Rectal smooth muscle tissue (tissue), 1 donor: Measurements from ENCODE around the gene CTNNA3.

ENCODE experiments used
- H3K27ac ChIP-seq: one replicate; pipeline ENCODE4 v1.7.0; 2013; ENCODE audit warnings: low read depth, low read length, inconsistent platforms
- H3K27me3 ChIP-seq: one replicate; pipeline ENCODE4 v1.7.0; 2013; ENCODE audit warnings: low read length; ENCODE audit not compliant: control insufficient read depth, insufficient read depth
- H3K36me3 ChIP-seq: one replicate; pipeline ENCODE4 v1.7.0; 2013; ENCODE audit warnings: low read length; ENCODE audit not compliant: control insufficient read depth, insufficient read depth
- H3K4me1 ChIP-seq: one replicate; pipeline ENCODE4 v1.7.0; 2013; ENCODE audit warnings: low read length; ENCODE audit not compliant: control insufficient read depth, insufficient read depth
- H3K4me3 ChIP-seq: one replicate; pipeline ENCODE4 v1.7.0; 2013; ENCODE audit warnings: low read length
- H3K9ac ChIP-seq: one replicate; pipeline ENCODE4 v1.7.0; 2013; ENCODE audit warnings: low read length

CTNNA3 gene

DNA sequence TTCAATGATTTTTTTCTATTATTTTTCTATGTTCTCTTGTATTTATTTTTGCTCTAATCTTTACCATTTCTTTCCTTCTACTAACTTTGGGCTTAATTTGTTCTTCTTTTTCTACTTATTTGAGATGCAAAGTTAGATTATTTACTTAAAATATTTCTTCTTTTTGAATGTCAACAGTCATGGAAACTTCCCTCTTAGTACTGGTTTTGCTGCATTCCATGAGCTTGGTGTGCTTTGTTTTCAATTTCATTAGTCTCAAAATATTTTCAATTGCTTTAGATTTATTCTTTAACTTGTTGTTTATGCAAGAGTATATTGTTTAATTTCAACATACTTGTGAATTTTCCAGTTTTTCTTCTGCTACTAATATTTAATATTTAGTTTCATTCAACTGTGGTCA lies 539.8 kb downstream of the CTNNA3 start:
- H3K4me1 ChIP-seq, result no peaks in the 10 kb centered on the region

DNA sequence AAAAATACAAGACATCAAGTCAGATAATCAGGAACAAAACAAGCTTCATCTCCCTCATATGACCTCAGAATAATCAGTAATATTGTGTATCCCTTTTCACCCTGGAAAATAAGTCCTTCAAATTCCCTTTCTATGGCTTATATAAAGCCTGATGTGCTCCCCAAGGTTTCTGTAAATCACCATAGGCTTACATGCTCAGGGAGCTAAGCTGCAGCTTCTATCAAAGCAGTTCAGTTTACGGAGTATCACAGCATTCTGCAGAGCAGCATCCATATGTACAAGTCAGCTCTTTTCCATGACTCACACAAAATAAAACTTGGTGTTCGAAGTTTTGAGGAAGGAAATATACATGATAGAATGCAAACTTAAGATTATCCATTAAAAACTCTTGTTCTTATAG lies 544.5 kb downstream of the CTNNA3 start:
- Histone ChIP-seq H3K27ac (no peak overlapping the region), H3K4me3 (no peak overlapping the region), H3K36me3 (no peaks in the 10 kb centered on the region), H3K27me3 (no peaks in the 10 kb centered on the region), H3K9ac (no peak overlapping the region), H3K4me1 (no peaks in the 10 kb centered on the region)

More for the DNA sequence above, 539.8 kb downstream of the CTNNA3 start:
- Histone ChIP-seq H3K9ac (no peak overlapping the region), H3K36me3 (no peaks in the 10 kb centered on the region), H3K27me3 (no peaks in the 10 kb centered on the region), H3K4me3 (no peak overlapping the region), H3K27ac (no peak overlapping the region)

DNA sequence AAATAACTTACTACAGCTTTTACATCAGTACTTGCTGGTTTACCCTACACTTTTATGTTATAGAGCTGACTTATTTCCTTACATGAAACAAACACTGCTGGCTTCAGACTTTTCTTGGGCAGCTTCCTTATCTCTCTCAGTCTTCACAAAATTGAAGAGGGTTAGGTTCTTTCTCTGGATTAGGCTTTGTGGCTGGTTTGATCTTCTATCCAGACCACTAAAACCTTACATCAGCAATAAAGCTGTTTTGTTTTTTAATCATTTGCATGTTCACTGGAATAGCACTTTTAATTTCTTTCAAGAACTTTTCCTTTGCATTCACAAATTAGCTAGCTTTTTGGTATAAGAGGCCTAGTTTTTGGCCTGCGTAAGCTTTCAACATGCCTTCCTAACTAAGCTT lies 551.5 kb downstream of the CTNNA3 start:
- Histone ChIP-seq H3K27ac (no peak overlapping the region), H3K4me3 (no peak overlapping the region), H3K4me1 (no peaks in the 10 kb centered on the region), H3K27me3 (no peaks in the 10 kb centered on the region), H3K9ac (no peak overlapping the region), H3K36me3 (no peaks in the 10 kb centered on the region)

DNA sequence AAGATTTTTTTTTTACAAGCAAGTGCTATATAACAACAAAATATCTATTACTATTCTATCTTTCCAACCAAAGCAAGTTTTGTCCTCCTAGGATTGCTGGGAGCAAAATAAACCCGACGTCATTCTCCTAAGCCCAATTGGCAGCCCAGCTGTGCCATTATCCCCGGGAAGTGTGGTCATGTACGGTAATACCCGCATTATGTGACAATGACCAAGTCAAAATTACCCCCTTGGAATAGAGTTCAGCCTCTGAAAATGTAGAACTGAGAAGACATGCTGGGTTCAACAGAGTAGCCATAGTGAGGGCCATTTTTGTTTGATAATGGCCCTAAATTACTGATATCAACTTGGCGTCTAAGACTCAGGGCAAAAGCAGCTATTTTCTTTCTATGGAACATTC lies 554.7 kb downstream of the CTNNA3 start:
- Histone ChIP-seq H3K36me3 (no peaks in the 10 kb centered on the region), H3K27me3 (no peaks in the 10 kb centered on the region), H3K27ac (no peak overlapping the region), H3K4me3 (no peak overlapping the region), H3K9ac (no peak overlapping the region), H3K4me1 (no peaks in the 10 kb centered on the region)

DNA sequence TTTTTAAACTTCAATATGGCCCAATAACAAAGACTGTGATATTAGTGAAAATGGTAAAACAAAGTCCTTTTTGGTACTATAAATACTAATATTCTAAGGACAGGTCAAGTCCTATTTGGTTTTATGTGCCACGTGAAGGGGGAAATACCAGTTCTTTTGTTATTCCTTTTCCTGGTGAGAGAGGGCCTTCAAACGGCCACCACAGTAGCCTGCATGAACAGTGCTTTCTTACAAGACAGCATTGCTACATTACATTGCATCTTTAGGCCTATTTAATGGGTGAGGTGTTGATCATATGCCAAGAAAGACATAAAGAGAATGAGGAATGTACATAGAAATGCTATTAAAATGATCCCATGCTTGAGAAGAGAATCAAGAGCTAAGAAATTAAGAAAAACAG lies 555.4 kb downstream of the CTNNA3 start:
- Histone ChIP-seq H3K9ac (no peak overlapping the region), H3K4me1 (no peaks in the 10 kb centered on the region), H3K36me3 (no peaks in the 10 kb centered on the region), H3K27me3 (no peaks in the 10 kb centered on the region), H3K4me3 (no peak overlapping the region), H3K27ac (no peak overlapping the region)

DNA sequence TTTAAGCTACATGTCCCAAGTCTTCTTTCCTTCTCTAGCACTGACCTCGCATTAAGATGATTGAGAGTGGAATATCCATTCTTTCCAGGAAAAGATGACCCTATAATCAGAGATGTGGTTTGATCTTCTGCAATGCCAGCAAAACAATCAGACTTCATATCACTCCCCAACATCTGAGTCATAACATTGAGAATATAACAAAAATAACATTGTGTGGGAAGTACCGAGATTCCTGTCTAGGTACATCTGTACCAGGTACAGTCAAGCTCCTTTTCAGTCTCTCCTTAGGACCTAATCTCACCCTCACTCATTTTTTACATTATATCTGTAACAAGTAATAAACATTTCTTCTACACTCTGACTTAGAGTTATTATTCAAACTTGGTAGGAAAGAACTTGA lies 568.6 kb downstream of the CTNNA3 start:
- H3K27ac ChIP-seq, result no peak overlapping the region
- no peaks in the 10 kb centered on the region for H3K4me1 ChIP-seq
- H3K36me3 ChIP-seq, result no peaks in the 10 kb centered on the region
- H3K27me3 ChIP-seq, result no peaks in the 10 kb centered on the region
- no peak overlapping the region for H3K9ac ChIP-seq
- no peak overlapping the region for H3K4me3 ChIP-seq

DNA sequence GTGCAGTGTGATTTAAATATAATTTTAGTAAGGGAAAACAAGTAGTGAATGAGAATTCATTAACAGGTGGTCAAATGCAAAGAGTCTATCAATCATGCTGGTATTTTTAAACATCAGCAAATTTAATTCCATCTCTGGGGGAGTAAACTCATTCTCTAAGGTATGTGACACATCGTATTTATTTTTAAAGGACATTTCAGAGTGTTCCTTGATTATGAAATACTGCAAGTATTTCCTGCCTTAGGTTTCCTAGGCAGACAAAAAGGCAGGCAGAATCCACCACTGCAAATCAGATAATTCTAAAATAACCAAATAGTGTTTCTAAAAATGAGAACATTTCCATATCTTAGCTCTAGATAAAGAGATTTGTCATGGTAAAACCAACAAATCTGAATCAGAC lies 576.3 kb downstream of the CTNNA3 start:
- H3K36me3 ChIP-seq, result no peaks in the 10 kb centered on the region
- H3K9ac ChIP-seq, result no peak overlapping the region
- H3K4me3 ChIP-seq, result no peak overlapping the region
- H3K4me1 ChIP-seq, result no peaks in the 10 kb centered on the region
- no peaks in the 10 kb centered on the region for H3K27me3 ChIP-seq
- H3K27ac ChIP-seq, result no peak overlapping the region

DNA sequence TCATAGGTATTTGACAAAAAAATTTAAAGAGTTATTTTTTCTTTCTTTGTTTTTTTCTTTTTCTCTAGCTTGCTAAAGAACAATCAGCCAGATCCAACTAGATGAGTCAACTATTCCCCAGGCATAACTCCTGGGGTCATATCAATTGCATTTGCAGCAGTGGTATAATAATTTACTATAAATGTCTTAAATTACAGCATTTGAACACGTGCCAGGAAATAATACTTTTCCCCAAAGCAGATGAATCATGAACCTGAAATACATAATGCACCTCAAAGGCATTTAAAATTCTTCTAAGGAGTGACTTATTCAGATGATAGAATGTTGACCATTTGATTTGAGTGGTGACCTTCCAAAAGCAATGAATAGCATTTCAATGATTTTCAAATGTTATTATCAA lies 580.0 kb downstream of the CTNNA3 start:
- no peak overlapping the region for H3K9ac ChIP-seq
- no peaks in the 10 kb centered on the region for H3K4me1 ChIP-seq
- no peak overlapping the region for H3K27ac ChIP-seq
- no peaks in the 10 kb centered on the region for H3K27me3 ChIP-seq
- H3K36me3 ChIP-seq, result no peaks in the 10 kb centered on the region
- no peak overlapping the region for H3K4me3 ChIP-seq

DNA sequence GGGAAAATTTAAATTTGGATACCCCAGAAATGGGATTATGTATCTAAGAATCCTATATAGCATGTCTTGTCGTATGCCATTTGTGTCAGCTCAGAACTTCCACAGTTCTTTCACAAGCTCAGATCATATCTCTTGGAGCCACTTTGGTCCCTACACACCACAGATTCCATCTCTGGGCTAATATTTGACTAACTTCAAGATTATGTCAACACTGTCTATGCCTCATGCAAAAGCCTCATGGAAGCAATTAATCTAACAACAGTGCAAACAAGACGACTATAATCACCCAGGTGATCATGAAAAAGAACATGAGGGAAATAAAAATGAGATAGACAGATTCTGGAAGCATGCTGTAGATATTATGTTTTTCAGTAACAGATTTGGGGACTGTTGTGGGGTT lies 581.0 kb downstream of the CTNNA3 start:
- H3K4me3 ChIP-seq, result no peak overlapping the region
- no peak overlapping the region for H3K27ac ChIP-seq
- H3K27me3 ChIP-seq, result no peaks in the 10 kb centered on the region
- no peaks in the 10 kb centered on the region for H3K36me3 ChIP-seq
- no peak overlapping the region for H3K9ac ChIP-seq
- H3K4me1 ChIP-seq, result no peaks in the 10 kb centered on the region

DNA sequence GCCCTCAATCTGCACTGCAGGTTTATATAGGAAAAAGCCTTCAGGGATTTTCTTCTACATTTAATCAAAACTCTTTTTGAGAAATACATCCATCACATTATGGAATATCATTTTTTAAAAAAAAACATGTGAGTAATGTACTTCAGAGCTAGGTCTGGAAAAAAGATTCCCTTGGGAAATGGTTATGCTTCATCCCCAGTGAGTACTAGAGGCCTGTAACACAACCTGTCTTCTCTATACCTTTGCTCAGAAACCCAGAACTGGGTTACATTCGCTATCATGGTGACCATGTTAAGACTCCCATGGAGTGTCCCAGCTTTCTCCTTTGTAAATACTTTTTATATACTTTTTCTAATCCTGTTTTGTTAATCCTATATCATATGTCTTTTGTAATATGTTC lies 583.2 kb downstream of the CTNNA3 start:
- no peaks in the 10 kb centered on the region for H3K4me1 ChIP-seq
- H3K27me3 ChIP-seq, result no peaks in the 10 kb centered on the region
- no peak overlapping the region for H3K4me3 ChIP-seq
- no peaks in the 10 kb centered on the region for H3K36me3 ChIP-seq
- no peak overlapping the region for H3K27ac ChIP-seq
- no peak overlapping the region for H3K9ac ChIP-seq

DNA sequence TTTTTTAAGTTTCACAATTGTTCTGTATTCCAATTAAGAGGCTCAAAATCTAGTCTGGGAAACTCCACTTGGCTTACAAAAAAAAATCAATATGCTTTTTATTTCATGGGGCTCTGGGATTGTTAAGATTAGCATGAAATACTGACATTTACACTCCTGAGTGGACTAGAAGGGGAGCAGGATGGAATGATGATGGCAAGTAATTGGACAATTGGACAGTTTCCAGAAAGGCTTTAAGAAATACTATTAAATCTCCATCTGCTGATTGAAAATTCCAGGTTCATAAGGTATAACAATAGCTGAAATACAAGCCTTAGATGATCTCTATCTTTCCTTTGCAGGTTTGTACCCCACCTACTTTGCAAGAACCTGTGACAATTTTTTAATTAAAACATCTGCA lies 585.7 kb downstream of the CTNNA3 start:
- Histone ChIP-seq H3K27me3 (no peaks in the 10 kb centered on the region), H3K27ac (no peak overlapping the region), H3K9ac (no peak overlapping the region), H3K4me3 (no peak overlapping the region), H3K4me1 (no peaks in the 10 kb centered on the region), H3K36me3 (no peaks in the 10 kb centered on the region)

DNA sequence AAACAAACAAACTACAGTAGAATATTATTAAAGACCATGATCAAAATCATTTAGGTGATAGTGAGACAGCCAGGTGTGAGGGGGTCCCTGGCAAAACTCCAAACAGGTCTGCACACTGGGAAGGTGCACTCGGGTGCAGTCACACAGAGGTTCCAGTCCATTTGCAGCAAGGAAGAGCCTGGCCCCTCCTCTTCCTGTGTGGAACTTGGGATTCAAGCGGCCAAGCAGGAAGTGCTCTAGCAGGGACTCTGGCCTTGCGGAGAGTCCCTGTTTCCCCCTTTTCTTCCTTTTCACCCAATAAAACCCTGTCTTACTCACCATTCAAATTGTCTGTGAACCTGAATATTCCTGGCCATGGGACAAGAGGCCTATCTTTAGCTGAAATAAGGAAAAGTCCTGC lies 588.3 kb downstream of the CTNNA3 start:
- Histone ChIP-seq H3K36me3 (no peaks in the 10 kb centered on the region), H3K4me3 (no peak overlapping the region), H3K27ac (no peak overlapping the region)

DNA sequence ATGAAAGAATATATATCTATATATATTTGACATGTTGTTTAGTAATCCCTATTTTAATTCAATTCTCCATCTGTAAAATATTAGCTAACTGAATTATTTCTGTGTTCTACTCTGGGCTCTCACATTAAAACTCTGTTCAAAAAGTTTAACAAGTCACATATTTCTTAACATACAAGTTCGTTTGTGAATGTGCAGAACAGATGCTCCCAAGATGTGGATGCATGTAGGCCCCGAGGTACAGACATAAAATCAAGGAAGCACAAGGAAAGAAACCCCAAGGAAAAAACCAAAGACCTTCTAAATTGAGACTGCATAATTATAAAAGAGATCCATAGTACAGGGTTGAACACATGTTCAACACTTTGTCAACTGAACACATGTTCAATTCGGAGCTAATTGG lies 595.0 kb downstream of the CTNNA3 start:
- no peak overlapping the region for H3K4me3 ChIP-seq
- no peaks in the 10 kb centered on the region for H3K36me3 ChIP-seq
- H3K9ac ChIP-seq, result no peak overlapping the region
- H3K4me1 ChIP-seq, result no peaks in the 10 kb centered on the region
- H3K27ac ChIP-seq, result no peak overlapping the region
- H3K27me3 ChIP-seq, result no peaks in the 10 kb centered on the region

More for the DNA sequence above, 588.3 kb downstream of the CTNNA3 start:
- Histone ChIP-seq H3K27me3 (no peaks in the 10 kb centered on the region), H3K4me1 (no peaks in the 10 kb centered on the region), H3K9ac (no peak overlapping the region)

DNA sequence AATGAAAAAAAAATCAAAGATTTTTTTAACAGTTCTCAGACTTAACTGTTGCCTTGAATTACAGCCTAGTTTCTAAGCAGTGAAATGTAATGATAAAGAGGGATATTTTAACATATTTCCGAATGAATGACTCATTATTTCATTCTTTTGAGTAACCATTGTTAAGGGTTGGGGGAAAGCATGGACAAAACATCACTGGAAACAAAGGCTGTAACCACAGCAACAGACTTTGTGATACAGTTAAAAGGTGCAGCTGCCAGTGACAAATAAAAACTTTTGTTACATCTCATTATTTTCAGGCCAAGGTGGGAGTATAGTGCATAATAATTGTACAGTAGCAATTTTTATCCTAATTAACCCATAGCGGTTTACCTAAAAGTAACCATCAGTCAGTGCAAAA lies 597.5 kb downstream of the CTNNA3 start:
- Histone ChIP-seq H3K27me3 (no peaks in the 10 kb centered on the region), H3K4me1 (no peaks in the 10 kb centered on the region), H3K36me3 (no peaks in the 10 kb centered on the region), H3K27ac (no peak overlapping the region), H3K9ac (no peak overlapping the region), H3K4me3 (no peak overlapping the region)
